Natural killer cell treated with Interleukin-12 subunit alpha and Interleukin-12 subunit beta and Interleukin-15 and Interleukin-18, amount 100 ng/mL, for 72 hours (primary cell): ENCODE data around the gene SP2. TPM values are rescaled to one million over a fixed set of nuclear protein-coding genes. Genes with fewer than 3 reads are reported as not detected.
A peak's percentile ranks its signal among the peaks of the same experiment; 100 is the strongest.
"Not testable (repeated sequence)": the region's sequence is repeated elsewhere in the genome, so short reads cannot be mapped to it uniquely, and the experiment has no call there.

ENCODE experiments used
- ATAC-seq, 2 donors: fragments of 150-1000 bp; cut with Tn5 transposase in 1 of 2; sonication (Bioruptor Pico), chemical (Tn5 transposase) in 1 of 2; 2 replicates each; pipeline ENCODE4 v1.10.0; 2021
- DNase-seq: peaks from one replicate; pipeline ENCODE4 v3.0.0; 2022; ENCODE audit warnings: low spot score
- H3K27ac Mint-ChIP-seq, 2 donors: 1 replicate in 1 of 2; 2 replicates in 1 of 2; pipeline ENCODE4 v1.8.0; 2022; ENCODE audit warnings: mixed read lengths in 2 of 2, mild to moderate bottlenecking in 1 of 2, moderate library complexity in 1 of 2
- H3K27me3 Mint-ChIP-seq, 2 donors: 1 replicate in 1 of 2; 2 replicates in 1 of 2; pipeline ENCODE4 v1.8.0; 2022; ENCODE audit warnings: mixed read lengths in 2 of 2
- H3K36me3 Mint-ChIP-seq: one replicate; pipeline ENCODE4 v1.8.0; 2022; ENCODE audit warnings: mixed read lengths
- H3K4me1 Mint-ChIP-seq, 2 donors: 1 replicate in 1 of 2; 2 replicates in 1 of 2; pipeline ENCODE4 v1.8.0; 2022; ENCODE audit warnings: low read depth in 2 of 2, mixed read lengths in 2 of 2, mild to moderate bottlenecking in 1 of 2
- H3K4me3 Mint-ChIP-seq: one replicate; pipeline ENCODE4 v1.8.0; 2022; ENCODE audit warnings: mixed read lengths
- H3K9me3 Mint-ChIP-seq: 2 replicates; pipeline ENCODE4 v1.8.0; 2022; ENCODE audit warnings: mixed read lengths
- total RNA-seq, 2 donors: library from RNA; stranded (reverse); gene quantifications; one replicate each; pipeline ENCODE4 v1.2.3, GENCODE V29; 2022

The SP2 gene
- total RNA-seq, 2 donors from 2014 or later: 22.0 to 25.8 TPM

GRCh38 chr17:47907932-47908562 lies 12.0 kb downstream of the SP2 start:
- Mint-ChIP-seq H3K4me3 (no peak overlapping the region), H3K27me3 (no peaks in the 10 kb centered on the region), H3K36me3 (no peaks in the 10 kb centered on the region), H3K9me3 (no peaks in the 10 kb centered on the region), H3K4me1 (peaks cover 27 to 44% of the 10 kb centered on the region in 2 donors), H3K27ac (peak overlapping the region; percentile 7 to 52)
- DNase-seq (no peak), ATAC-seq (no peak)

DNA sequence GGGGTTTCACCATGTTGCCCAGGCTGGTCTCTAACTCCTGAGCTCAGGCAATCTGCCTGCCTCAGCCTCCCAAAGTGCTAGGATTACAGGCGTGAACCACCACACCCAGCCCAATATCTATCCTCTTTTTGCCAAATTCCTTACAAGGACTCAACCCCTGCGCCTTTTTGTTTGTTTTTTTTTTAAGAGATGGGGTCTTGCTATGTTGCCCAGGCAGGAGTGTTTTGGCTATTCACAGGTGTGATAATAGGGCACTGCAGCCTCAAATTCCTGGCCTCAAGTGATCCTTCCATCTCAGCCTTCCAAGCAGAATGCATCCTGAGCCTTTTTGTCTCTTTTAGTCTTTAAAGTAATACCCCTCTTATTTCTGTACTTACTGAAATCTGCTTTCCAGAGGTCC lies 17.0 kb downstream of the SP2 start:
- H3K4me3 Mint-ChIP-seq: no peak overlapping the region
- ATAC-seq: no peak
- no peaks in the 10 kb centered on the region for H3K36me3 Mint-ChIP-seq

GRCh38 chr17:47914306-47914948 lies 18.4 kb downstream of the SP2 start:
- Mint-ChIP-seq H3K4me1 (peaks cover 12 to 29% of the 10 kb centered on the region in 2 donors), H3K9me3 (no peaks in the 10 kb centered on the region), H3K27ac (peak overlapping the region in 1 of 2 donors; percentile 35), H3K27me3 (no peaks in the 10 kb centered on the region), H3K36me3 (no peaks in the 10 kb centered on the region), H3K4me3 (no peak overlapping the region)
- ATAC-seq (no peak), DNase-seq (no peak)

More for the DNA sequence above, 17.0 kb downstream of the SP2 start:
- no peaks in the 10 kb centered on the region for H3K9me3 Mint-ChIP-seq
- H3K27me3 Mint-ChIP-seq: no peaks in the 10 kb centered on the region
- H3K4me1 Mint-ChIP-seq: peaks cover 7 to 28% of the 10 kb centered on the region in 2 donors
- no peak overlapping the region for H3K27ac Mint-ChIP-seq
- no peak for DNase-seq

DNA sequence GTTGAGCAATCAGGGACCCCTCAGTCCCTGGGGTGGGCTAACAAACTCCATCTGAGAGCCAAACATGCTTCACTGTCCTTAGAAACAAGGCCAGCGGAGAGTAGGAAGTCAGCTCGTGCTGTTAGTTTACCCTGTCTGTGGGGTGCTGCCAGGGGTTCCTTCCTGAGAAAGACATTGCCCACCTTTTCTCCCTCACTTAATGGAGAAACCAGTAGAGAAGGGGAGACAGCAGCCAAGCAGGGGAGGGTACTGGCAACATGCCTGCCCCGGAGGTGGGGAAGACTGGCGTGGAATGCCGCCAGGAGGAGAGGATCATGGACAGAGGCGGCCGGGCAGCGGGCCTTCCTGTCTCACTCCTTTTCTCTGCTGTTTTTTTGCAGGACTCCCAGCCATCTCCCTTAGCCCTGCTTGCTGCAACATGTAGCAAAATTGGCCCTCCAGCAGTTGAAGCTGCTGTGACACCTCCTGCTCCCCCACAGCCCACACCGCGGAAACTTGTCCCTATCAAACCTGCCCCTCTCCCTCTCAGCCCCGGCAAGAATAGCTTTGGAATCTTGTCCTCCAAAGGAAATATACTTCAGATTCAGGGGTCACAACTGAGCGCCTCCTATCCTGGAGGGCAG lies 19.9 kb downstream of the SP2 start:
- Mint-ChIP-seq H3K9me3 (no peaks in the 10 kb centered on the region), H3K36me3 (peaks cover 3% of the 10 kb centered on the region), H3K27ac (peak overlapping the region in 1 of 2 donors; percentile 9), H3K4me1 (peaks cover 15 to 23% of the 10 kb centered on the region in 2 donors), H3K27me3 (no peaks in the 10 kb centered on the region), H3K4me3 (no peak overlapping the region)
- no peak for ATAC-seq
- no peak for DNase-seq

DNA sequence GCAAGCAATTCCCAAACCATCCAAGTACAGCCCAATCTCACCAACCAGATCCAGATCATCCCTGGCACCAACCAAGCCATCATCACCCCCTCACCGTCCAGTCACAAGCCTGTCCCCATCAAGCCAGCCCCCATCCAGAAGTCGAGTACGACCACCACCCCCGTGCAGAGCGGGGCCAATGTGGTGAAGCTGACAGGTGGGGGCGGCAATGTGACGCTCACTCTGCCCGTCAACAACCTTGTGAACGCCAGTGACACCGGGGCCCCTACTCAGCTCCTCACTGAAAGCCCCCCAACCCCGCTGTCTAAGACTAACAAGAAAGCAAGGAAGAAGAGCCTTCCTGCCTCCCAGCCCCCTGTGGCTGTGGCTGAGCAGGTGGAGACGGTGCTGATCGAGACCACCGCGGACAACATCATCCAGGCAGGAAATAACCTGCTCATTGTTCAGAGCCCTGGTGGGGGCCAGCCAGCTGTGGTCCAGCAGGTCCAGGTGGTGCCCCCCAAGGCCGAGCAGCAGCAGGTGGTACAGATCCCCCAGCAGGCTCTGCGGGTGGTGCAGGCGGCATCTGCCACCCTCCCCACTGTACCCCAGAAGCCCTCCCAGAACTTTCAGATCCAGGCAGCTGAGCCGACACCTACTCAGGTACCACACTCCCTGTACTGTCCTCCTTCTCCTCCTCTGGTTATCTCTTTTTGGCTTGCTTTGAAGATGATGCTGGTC lies 20.6 kb downstream of the SP2 start:
- Mint-ChIP-seq H3K4me3 (no peak overlapping the region), H3K9me3 (no peaks in the 10 kb centered on the region), H3K27me3 (no peaks in the 10 kb centered on the region), H3K4me1 (peaks cover 15 to 23% of the 10 kb centered on the region in 2 donors), H3K36me3 (peaks cover 8% of the 10 kb centered on the region), H3K27ac (peak overlapping the region; percentile 55 to 65)
- DNase-seq (no peak), ATAC-seq (no peak)

DNA sequence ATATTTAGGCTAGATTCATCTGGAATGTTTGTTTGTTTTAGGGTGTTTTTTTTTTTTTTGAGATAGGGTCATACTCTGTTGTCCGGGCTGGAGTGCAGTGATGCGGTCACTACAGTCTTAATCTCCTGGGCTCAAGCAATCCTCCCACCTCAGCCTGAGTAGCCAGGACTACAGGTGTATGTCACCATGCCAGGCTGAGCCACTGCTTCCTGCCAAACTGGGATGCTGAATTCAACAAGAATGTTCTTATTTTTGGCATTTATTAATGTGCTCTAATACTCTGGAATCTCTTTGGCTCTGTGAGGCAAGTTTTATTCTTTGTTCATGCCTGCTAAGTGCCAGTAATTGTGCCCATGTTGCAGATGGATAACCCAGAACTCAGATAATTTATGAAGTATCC lies 21.5 kb downstream of the SP2 start:
- Mint-ChIP-seq H3K27me3 (no peaks in the 10 kb centered on the region), H3K9me3 (no peaks in the 10 kb centered on the region), H3K36me3 (peaks cover 8% of the 10 kb centered on the region), H3K27ac (peak overlapping the region; percentile 55 to 65), H3K4me3 (no peak overlapping the region), H3K4me1 (peaks cover 15 to 18% of the 10 kb centered on the region in 2 donors)
- DNase-seq: no peak
- no peak for ATAC-seq

DNA sequence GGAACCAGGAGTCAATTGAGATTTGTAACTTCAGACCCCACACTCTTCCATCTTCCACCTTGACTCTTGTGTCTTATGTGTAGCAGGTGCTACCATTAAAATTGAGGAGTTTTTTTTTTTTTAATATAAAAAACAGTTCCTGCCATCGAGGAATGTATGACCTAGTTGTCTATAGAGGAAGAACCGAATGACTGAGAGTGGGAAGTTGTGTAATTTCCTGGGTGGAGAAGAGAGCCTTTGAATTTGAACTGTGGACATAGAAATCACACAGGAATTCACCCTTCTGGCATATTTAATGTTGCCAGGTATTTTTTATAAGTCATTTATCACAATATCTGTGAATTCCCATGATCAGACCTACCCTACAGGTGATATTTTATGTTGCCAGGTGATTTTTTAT lies 22.0 kb downstream of the SP2 start:
- DNase-seq (no peak), ATAC-seq (peak in 1 of 2 donors; percentile 53)
- H3K36me3 Mint-ChIP-seq: peaks cover 8% of the 10 kb centered on the region
- H3K27me3 Mint-ChIP-seq: no peaks in the 10 kb centered on the region
- no peaks in the 10 kb centered on the region for H3K9me3 Mint-ChIP-seq
- no peak overlapping the region for H3K4me3 Mint-ChIP-seq
- H3K27ac Mint-ChIP-seq: peak overlapping the region; percentile 55 to 65
- H3K4me1 Mint-ChIP-seq: peaks cover 15 to 16% of the 10 kb centered on the region in 2 donors

- Mint-ChIP-seq H3K27ac (no peak overlapping the region), H3K36me3 (peaks cover 8% of the 10 kb centered on the region), H3K4me3 (no peak overlapping the region), H3K4me1 (peaks cover 14 to 15% of the 10 kb centered on the region in 2 donors), H3K27me3 (no peaks in the 10 kb centered on the region), H3K9me3 (no peaks in the 10 kb centered on the region)
- ATAC-seq (no peak), DNase-seq (no peak)
These were observed 23.0 kb downstream of the SP2 start for GRCh38 chr17:47918991-47919390.

- ATAC-seq, H3K36me3 Mint-ChIP-seq, H3K9me3 Mint-ChIP-seq, H3K27me3 Mint-ChIP-seq, DNase-seq, H3K4me3 Mint-ChIP-seq: not testable (repeated sequence)
- Mint-ChIP-seq H3K4me1 (peaks cover 12 to 15% of the 10 kb centered on the region in 2 donors), H3K27ac (peak overlapping the region in 1 of 2 donors; percentile 60)
These were observed 23.9 kb downstream of the SP2 start for GRCh38 chr17:47919889-47920288.

GRCh38 chr17:47924785-47925677 lies 29.0 kb downstream of the SP2 start:
- ATAC-seq: no peak
- H3K27ac Mint-ChIP-seq: no peak overlapping the region
- no peak overlapping the region for H3K4me3 Mint-ChIP-seq
- no peaks in the 10 kb centered on the region for H3K27me3 Mint-ChIP-seq
- no peaks in the 10 kb centered on the region for H3K9me3 Mint-ChIP-seq
- DNase-seq: no peak
- H3K36me3 Mint-ChIP-seq: peaks cover 24% of the 10 kb centered on the region
- H3K4me1 Mint-ChIP-seq: peaks cover 3 to 4% of the 10 kb centered on the region in 2 donors

GRCh38 chr17:47925678-47925988 lies 29.6 kb downstream of the SP2 start:
- H3K4me1 Mint-ChIP-seq: peaks cover 3 to 4% of the 10 kb centered on the region in 2 donors
- H3K36me3 Mint-ChIP-seq: peaks cover 24% of the 10 kb centered on the region
- ATAC-seq: no peak
- H3K27ac Mint-ChIP-seq: no peak overlapping the region
- no peak for DNase-seq
- H3K9me3 Mint-ChIP-seq: no peaks in the 10 kb centered on the region
- H3K4me3 Mint-ChIP-seq: no peak overlapping the region
- H3K27me3 Mint-ChIP-seq: no peaks in the 10 kb centered on the region

DNA sequence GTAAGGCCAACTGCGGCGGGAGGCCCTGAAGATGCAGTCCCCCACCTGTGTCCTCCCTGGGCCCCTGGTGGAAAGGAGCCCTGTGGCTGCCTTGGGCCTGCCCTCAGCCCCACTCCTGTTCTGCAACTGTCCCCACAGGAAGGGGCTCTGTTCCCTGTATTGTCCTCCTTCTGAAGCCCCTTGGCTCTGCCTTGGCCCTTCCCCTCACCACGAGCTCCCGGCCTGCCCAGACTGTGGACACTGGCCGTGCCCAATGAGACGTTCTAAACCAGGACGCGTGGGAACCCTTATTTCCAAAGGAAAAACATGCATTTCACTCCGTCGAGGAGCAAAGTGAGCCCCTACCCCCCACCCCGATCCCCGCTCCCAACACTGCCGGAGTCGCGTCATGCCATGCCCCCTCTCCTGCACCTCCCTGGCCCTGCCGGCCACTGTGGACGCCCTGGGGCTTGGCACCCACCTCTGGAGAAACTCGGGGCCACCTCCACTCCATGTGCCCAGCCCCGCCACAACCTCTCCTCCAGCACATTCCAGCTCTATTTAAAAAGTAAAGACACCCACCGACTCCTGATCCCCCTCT lies 31.9 kb downstream of the SP2 start:
- H3K27ac Mint-ChIP-seq: peak overlapping the region in 1 of 2 donors; percentile 27
- H3K36me3 Mint-ChIP-seq: peaks cover 16% of the 10 kb centered on the region
- no peak overlapping the region for H3K4me3 Mint-ChIP-seq
- DNase-seq: no peak
- no peaks in the 10 kb centered on the region for H3K9me3 Mint-ChIP-seq
- ATAC-seq: peak in 1 of 2 donors; percentile 32
- no peaks in the 10 kb centered on the region for H3K27me3 Mint-ChIP-seq
- peaks cover 3 to 4% of the 10 kb centered on the region in 2 donors for H3K4me1 Mint-ChIP-seq

GRCh38 chr17:47928415-47928814 lies 32.4 kb downstream of the SP2 start:
- H3K27ac Mint-ChIP-seq: peak overlapping the region in 1 of 2 donors; percentile 27

More at GRCh38 chr17:47928415-47928814, 32.4 kb downstream of the SP2 start:
- peaks cover 16% of the 10 kb centered on the region for H3K36me3 Mint-ChIP-seq
- H3K27me3 Mint-ChIP-seq: no peaks in the 10 kb centered on the region
- H3K4me3 Mint-ChIP-seq: no peak overlapping the region
- DNase-seq (no peak), ATAC-seq (no peak)
- H3K4me1 Mint-ChIP-seq: peaks cover 3 to 4% of the 10 kb centered on the region in 2 donors
- no peaks in the 10 kb centered on the region for H3K9me3 Mint-ChIP-seq
